ENCODE measurements around the gene GOLT1A. TPM values are rescaled to one million over a fixed set of nuclear protein-coding genes. Genes with fewer than 3 reads are reported as not detected.

Gene GOLT1A
- polyA plus RNA-seq, 1 donor from 2014 or later: not detected

DNA sequence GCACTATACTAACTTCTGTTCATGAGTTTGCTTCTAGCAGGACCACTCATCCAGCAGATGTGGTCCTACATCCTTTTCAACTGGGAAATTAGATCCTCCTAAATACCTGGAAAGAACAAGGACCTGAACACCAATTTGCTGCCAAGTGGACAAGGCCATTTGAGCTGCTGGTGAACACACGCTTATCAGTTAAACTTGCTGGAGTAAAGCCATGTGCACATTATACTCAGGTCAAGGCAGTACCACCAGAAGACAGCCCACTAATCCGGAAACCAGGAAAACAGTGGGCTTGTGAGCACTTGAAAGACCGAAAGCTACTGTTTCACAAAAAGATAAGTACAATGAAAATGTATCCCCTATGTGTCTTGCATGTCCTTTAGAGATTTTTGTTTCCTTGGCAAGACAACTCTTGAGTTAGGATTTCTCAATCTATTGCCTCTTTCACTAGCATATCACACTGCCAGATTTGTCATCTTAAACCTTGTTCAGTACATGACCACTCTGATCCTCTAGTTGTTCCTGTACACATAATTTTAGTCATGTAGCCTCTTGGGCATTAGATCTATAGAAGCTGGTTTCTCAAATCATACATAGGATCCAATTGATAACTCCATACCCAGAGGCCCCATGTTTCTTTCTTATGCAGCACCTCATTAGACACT, 43.2 kb downstream of the GOLT1A start:
- Histone ChIP-seq H3K9me3 (ENCODE audit: low read length) (no peaks in the 10 kb centered on the region), H3F3A (ENCODE audit: insufficient read depth, low read length, poor library complexity, severe bottlenecking) (no peaks in the 10 kb centered on the region), H4K20me1 (ENCODE audit: insufficient read depth) (no peaks in the 10 kb centered on the region), H3K36me3 (ENCODE audit: insufficient read depth, low read length) (no peaks in the 10 kb centered on the region), H3K27ac (ENCODE audit: low read length) (no peak overlapping the region), H3K9me2 (ENCODE audit: insufficient read depth, low read length) (no peaks in the 10 kb centered on the region), H3K9ac (ENCODE audit: low read length) (no peak overlapping the region), H2AFZ (ENCODE audit: low read depth, low read length) (no peak overlapping the region), H3K4me3 (ENCODE audit: low read length) (no peak overlapping the region), H3K4me2 (ENCODE audit: low read length) (no peak overlapping the region), H3K27me3 (ENCODE audit: insufficient read depth, low read depth, low read length) (no peaks in the 10 kb centered on the region), H3K79me2 (replicated peaks; ENCODE audit: insufficient read depth, low read length) (no peaks in the 10 kb centered on the region)
- no peak for TF ChIP-seq EP300 (conservative IDR thresholded peaks at IDR 0.05; ENCODE audit: poor library complexity, severe bottlenecking)
- TF ChIP-seq EZH2 (IDR thresholded peaks at IDR 0.05; ENCODE audit: borderline replicate concordance, insufficient read depth, low read length, poor library complexity, severe bottlenecking): no peak
- no peak for TF ChIP-seq TAF1 (IDR thresholded peaks at IDR 0.05; ENCODE audit: low read depth)
- TF ChIP-seq MXI1 (conservative IDR thresholded peaks at IDR 0.05; ENCODE audit: poor library complexity, severe bottlenecking): no peak
- TF ChIP-seq SMC3 (conservative IDR thresholded peaks at IDR 0.05; ENCODE audit: poor library complexity): no peak
- TF ChIP-seq POLR2AphosphoS5 (IDR thresholded peaks at IDR 0.05): no peak
- TF ChIP-seq RAD21 (conservative IDR thresholded peaks at IDR 0.05): no peak
- TF ChIP-seq, protein P1, sequence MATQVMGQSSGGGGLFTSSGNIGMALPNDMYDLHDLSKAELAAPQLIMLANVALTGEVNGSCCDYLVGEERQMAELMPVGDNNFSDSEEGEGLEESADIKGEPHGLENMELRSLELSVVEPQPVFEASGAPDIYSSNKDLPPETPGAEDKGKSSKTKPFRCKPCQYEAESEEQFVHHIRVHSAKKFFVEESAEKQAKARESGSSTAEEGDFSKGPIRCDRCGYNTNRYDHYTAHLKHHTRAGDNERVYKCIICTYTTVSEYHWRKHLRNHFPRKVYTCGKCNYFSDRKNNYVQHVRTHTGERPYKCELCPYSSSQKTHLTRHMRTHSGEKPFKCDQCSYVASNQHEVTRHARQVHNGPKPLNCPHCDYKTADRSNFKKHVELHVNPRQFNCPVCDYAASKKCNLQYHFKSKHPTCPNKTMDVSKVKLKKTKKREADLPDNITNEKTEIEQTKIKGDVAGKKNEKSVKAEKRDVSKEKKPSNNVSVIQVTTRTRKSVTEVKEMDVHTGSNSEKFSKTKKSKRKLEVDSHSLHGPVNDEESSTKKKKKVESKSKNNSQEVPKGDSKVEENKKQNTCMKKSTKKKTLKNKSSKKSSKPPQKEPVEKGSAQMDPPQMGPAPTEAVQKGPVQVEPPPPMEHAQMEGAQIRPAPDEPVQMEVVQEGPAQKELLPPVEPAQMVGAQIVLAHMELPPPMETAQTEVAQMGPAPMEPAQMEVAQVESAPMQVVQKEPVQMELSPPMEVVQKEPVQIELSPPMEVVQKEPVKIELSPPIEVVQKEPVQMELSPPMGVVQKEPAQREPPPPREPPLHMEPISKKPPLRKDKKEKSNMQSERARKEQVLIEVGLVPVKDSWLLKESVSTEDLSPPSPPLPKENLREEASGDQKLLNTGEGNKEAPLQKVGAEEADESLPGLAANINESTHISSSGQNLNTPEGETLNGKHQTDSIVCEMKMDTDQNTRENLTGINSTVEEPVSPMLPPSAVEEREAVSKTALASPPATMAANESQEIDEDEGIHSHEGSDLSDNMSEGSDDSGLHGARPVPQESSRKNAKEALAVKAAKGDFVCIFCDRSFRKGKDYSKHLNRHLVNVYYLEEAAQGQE (IDR thresholded peaks at IDR 0.05; ENCODE audit: borderline replicate concordance): no peak
- TF ChIP-seq, protein P2, sequence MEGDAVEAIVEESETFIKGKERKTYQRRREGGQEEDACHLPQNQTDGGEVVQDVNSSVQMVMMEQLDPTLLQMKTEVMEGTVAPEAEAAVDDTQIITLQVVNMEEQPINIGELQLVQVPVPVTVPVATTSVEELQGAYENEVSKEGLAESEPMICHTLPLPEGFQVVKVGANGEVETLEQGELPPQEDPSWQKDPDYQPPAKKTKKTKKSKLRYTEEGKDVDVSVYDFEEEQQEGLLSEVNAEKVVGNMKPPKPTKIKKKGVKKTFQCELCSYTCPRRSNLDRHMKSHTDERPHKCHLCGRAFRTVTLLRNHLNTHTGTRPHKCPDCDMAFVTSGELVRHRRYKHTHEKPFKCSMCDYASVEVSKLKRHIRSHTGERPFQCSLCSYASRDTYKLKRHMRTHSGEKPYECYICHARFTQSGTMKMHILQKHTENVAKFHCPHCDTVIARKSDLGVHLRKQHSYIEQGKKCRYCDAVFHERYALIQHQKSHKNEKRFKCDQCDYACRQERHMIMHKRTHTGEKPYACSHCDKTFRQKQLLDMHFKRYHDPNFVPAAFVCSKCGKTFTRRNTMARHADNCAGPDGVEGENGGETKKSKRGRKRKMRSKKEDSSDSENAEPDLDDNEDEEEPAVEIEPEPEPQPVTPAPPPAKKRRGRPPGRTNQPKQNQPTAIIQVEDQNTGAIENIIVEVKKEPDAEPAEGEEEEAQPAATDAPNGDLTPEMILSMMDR (IDR thresholded peaks at IDR 0.05; ENCODE audit: poor library complexity, severe bottlenecking): no peak

DNA sequence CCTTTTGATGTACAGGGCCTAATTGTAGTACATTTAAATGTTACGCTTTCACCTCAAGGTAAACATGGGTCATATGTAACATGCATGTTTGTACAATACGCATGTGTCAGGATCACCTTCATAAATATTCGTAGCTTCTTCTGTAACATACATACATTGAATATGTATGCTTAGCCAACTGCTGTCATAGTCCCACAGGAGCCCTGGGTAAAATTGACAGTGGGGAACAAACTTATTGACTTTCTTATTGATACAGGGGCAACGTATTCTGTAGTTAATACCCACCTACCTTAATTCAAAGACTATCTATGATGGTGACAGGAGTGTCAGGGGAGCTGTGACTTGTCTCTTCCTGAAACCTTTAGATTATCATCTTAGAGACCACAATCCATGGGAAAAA, 43.9 kb downstream of the GOLT1A start:
- Histone ChIP-seq H3K79me2 (replicated peaks; ENCODE audit: insufficient read depth, low read length) (no peaks in the 10 kb centered on the region), H3K27me3 (ENCODE audit: insufficient read depth, low read depth, low read length) (no peaks in the 10 kb centered on the region), H3K9me3 (ENCODE audit: low read length) (no peaks in the 10 kb centered on the region), H3K36me3 (ENCODE audit: insufficient read depth, low read length) (no peaks in the 10 kb centered on the region), H3F3A (ENCODE audit: insufficient read depth, low read length, poor library complexity, severe bottlenecking) (no peaks in the 10 kb centered on the region), H2AFZ (ENCODE audit: low read depth, low read length) (no peak overlapping the region), H3K4me2 (ENCODE audit: low read length) (no peak overlapping the region), H3K4me3 (ENCODE audit: low read length) (no peak overlapping the region), H3K9ac (ENCODE audit: low read length) (no peak overlapping the region), H4K20me1 (ENCODE audit: insufficient read depth) (no peaks in the 10 kb centered on the region), H3K9me2 (ENCODE audit: insufficient read depth, low read length) (no peaks in the 10 kb centered on the region), H3K27ac (ENCODE audit: low read length) (peak overlapping the region; percentile 15)
- no peak for TF ChIP-seq SMC3 (conservative IDR thresholded peaks at IDR 0.05; ENCODE audit: poor library complexity)
- TF ChIP-seq RAD21 (conservative IDR thresholded peaks at IDR 0.05): no peak
- TF ChIP-seq MXI1 (conservative IDR thresholded peaks at IDR 0.05; ENCODE audit: poor library complexity, severe bottlenecking): no peak
- TF ChIP-seq, protein P2 (IDR thresholded peaks at IDR 0.05; ENCODE audit: poor library complexity, severe bottlenecking): no peak
- no peak for TF ChIP-seq POLR2AphosphoS5 (IDR thresholded peaks at IDR 0.05)
- TF ChIP-seq EP300 (conservative IDR thresholded peaks at IDR 0.05; ENCODE audit: poor library complexity, severe bottlenecking): no peak
- no peak for TF ChIP-seq TAF1 (IDR thresholded peaks at IDR 0.05; ENCODE audit: low read depth)
- TF ChIP-seq EZH2 (IDR thresholded peaks at IDR 0.05; ENCODE audit: borderline replicate concordance, insufficient read depth, low read length, poor library complexity, severe bottlenecking): no peak
- TF ChIP-seq, protein P1 (IDR thresholded peaks at IDR 0.05; ENCODE audit: borderline replicate concordance): no peak

Data from neural cell (in vitro differentiated cells).